ENCODE data around the gene SCUBE3.

The SCUBE3 gene

DNA sequence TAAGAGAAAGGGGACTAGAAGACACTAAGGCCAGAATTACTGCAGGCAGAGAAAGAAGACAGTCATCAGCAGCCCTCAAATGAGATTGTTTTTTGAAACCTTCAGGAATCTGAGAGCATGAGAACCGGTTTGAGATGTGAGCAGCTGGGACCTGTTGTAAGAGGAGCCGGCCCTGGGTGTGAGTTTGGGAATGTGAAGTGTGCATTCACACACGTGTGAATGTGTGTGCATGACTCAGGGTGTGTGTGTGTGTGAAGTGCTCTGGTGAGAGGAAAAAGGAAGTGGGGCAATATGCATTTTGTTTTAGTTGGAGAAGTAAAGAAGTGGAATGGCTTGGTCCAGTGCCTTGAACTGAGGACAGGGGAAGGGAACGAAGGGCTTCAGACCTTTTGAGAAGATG lies 4.3 kb downstream of the SCUBE3 start:
- no peak overlapping the region for H3K4me3 ChIP-seq (ENCODE audit: insufficient read depth, low read depth, low read length, poor library complexity, severe bottlenecking)
- peaks cover 9% of the 10 kb centered on the region for H3K4me1 ChIP-seq (ENCODE audit: control insufficient read depth, insufficient read depth, low read length, poor library complexity, severe bottlenecking)
- H3K36me3 ChIP-seq (ENCODE audit: control insufficient read depth, insufficient read depth, low read length): no peaks in the 10 kb centered on the region
- H3K27ac ChIP-seq (ENCODE audit: insufficient read depth, low read length, poor library complexity, severe bottlenecking): no peak overlapping the region
- no peaks in the 10 kb centered on the region for H3K9me3 ChIP-seq (ENCODE audit: control insufficient read depth, low read length)
- no peak for DNase-seq
- H3K27me3 ChIP-seq (replicated peaks; ENCODE audit: control insufficient read depth, insufficient read depth, low read length, poor library complexity, severe bottlenecking): peaks cover 30% of the 10 kb centered on the region

- Histone ChIP-seq H3K36me3 (ENCODE audit: control insufficient read depth, insufficient read depth, low read length) (no peaks in the 10 kb centered on the region), H3K4me3 (ENCODE audit: insufficient read depth, low read depth, low read length, poor library complexity, severe bottlenecking) (no peak overlapping the region), H3K27ac (ENCODE audit: insufficient read depth, low read length, poor library complexity, severe bottlenecking) (no peak overlapping the region), H3K9me3 (ENCODE audit: control insufficient read depth, low read length) (no peaks in the 10 kb centered on the region), H3K27me3 (replicated peaks; ENCODE audit: control insufficient read depth, insufficient read depth, low read length, poor library complexity, severe bottlenecking) (peaks cover 26% of the 10 kb centered on the region), H3K4me1 (ENCODE audit: control insufficient read depth, insufficient read depth, low read length, poor library complexity, severe bottlenecking) (peaks cover 6% of the 10 kb centered on the region)
- no peak for DNase-seq
These were observed 4.7 kb downstream of the SCUBE3 start for GRCh38 chr6:35218456-35218855.

DNA sequence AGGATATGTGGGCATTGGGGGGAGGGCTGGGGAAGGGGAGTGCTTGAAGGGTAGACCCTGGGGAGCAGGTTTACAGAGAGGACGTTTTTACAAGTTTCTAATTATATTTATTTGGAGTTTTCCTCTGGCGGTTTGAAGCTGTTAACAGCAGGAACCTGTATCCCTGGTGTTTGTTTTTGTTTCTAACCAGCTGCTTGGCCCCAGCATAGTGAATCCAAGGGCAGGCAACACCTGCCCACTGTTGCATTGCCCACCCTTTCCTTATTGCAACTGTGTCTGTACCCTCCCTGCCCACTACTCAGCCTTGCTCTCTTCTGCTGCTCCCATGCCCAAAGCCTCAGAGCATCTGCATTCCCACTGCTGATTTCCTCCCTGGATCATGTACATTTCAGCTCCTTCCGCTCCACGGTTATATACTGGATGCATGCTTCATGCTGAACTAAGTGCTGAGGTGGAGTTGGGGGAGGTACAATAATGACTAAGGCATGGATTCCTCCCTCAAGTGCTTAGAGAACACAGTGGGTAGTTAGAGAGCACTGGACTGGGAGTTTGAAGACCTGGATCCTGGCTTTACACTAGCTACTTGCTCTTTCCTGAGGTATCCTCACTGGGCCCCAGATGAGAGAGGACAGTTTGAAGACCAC lies 6.0 kb downstream of the SCUBE3 start:
- Histone ChIP-seq H3K9me3 (ENCODE audit: control insufficient read depth, low read length) (no peaks in the 10 kb centered on the region), H3K27ac (ENCODE audit: insufficient read depth, low read length, poor library complexity, severe bottlenecking) (no peak overlapping the region), H3K27me3 (replicated peaks; ENCODE audit: control insufficient read depth, insufficient read depth, low read length, poor library complexity, severe bottlenecking) (peaks cover 14% of the 10 kb centered on the region), H3K36me3 (ENCODE audit: control insufficient read depth, insufficient read depth, low read length) (no peaks in the 10 kb centered on the region), H3K4me3 (ENCODE audit: insufficient read depth, low read depth, low read length, poor library complexity, severe bottlenecking) (no peak overlapping the region), H3K4me1 (ENCODE audit: control insufficient read depth, insufficient read depth, low read length, poor library complexity, severe bottlenecking) (no peaks in the 10 kb centered on the region)
- no peak for DNase-seq

GRCh38 chr6:35220711-35221110 lies 7.0 kb downstream of the SCUBE3 start:
- Histone ChIP-seq H3K27me3 (replicated peaks; ENCODE audit: control insufficient read depth, insufficient read depth, low read length, poor library complexity, severe bottlenecking) (peaks cover 8% of the 10 kb centered on the region), H3K4me3 (ENCODE audit: insufficient read depth, low read depth, low read length, poor library complexity, severe bottlenecking) (no peak overlapping the region), H3K9me3 (ENCODE audit: control insufficient read depth, low read length) (no peaks in the 10 kb centered on the region), H3K36me3 (ENCODE audit: control insufficient read depth, insufficient read depth, low read length) (no peaks in the 10 kb centered on the region), H3K27ac (ENCODE audit: insufficient read depth, low read length, poor library complexity, severe bottlenecking) (no peak overlapping the region), H3K4me1 (ENCODE audit: control insufficient read depth, insufficient read depth, low read length, poor library complexity, severe bottlenecking) (no peaks in the 10 kb centered on the region)
- no peak for DNase-seq

- Histone ChIP-seq H3K4me3 (ENCODE audit: insufficient read depth, low read depth, low read length, poor library complexity, severe bottlenecking) (no peak overlapping the region), H3K27me3 (replicated peaks; ENCODE audit: control insufficient read depth, insufficient read depth, low read length, poor library complexity, severe bottlenecking) (no peaks in the 10 kb centered on the region), H3K27ac (ENCODE audit: insufficient read depth, low read length, poor library complexity, severe bottlenecking) (no peak overlapping the region), H3K9me3 (ENCODE audit: control insufficient read depth, low read length) (no peaks in the 10 kb centered on the region), H3K36me3 (ENCODE audit: control insufficient read depth, insufficient read depth, low read length) (no peaks in the 10 kb centered on the region), H3K4me1 (ENCODE audit: control insufficient read depth, insufficient read depth, low read length, poor library complexity, severe bottlenecking) (no peaks in the 10 kb centered on the region)
- no peak for DNase-seq
These were observed 9.6 kb downstream of the SCUBE3 start for GRCh38 chr6:35223396-35223795.

- DNase-seq: no peak
- Histone ChIP-seq H3K9me3 (ENCODE audit: control insufficient read depth, low read length) (no peaks in the 10 kb centered on the region), H3K27me3 (replicated peaks; ENCODE audit: control insufficient read depth, insufficient read depth, low read length, poor library complexity, severe bottlenecking) (no peaks in the 10 kb centered on the region), H3K27ac (ENCODE audit: insufficient read depth, low read length, poor library complexity, severe bottlenecking) (no peak overlapping the region), H3K4me1 (ENCODE audit: control insufficient read depth, insufficient read depth, low read length, poor library complexity, severe bottlenecking) (no peaks in the 10 kb centered on the region), H3K4me3 (ENCODE audit: insufficient read depth, low read depth, low read length, poor library complexity, severe bottlenecking) (no peak overlapping the region), H3K36me3 (ENCODE audit: control insufficient read depth, insufficient read depth, low read length) (no peaks in the 10 kb centered on the region)
These were observed 11.0 kb downstream of the SCUBE3 start for GRCh38 chr6:35224720-35225119.

DNA sequence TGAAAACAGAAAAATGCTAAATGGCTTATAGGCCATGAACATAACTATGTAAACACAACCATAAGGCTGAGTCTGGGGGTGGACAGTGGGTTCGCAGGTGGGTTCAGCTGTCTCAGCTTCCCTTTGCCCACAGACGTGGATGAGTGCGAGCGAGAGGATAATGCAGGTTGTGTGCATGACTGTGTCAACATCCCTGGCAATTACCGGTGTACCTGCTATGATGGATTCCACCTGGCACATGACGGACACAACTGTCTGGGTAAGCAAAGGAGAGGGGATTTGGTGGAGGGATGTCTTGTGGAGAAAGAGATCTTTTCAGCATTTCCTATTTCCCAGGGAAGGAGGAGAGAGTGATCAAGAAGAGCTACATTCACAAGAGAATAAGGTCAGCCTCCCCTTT lies 14.7 kb downstream of the SCUBE3 start:
- Histone ChIP-seq H3K27me3 (replicated peaks; ENCODE audit: control insufficient read depth, insufficient read depth, low read length, poor library complexity, severe bottlenecking) (no peaks in the 10 kb centered on the region), H3K9me3 (ENCODE audit: control insufficient read depth, low read length) (no peaks in the 10 kb centered on the region), H3K27ac (ENCODE audit: insufficient read depth, low read length, poor library complexity, severe bottlenecking) (no peak overlapping the region), H3K4me3 (ENCODE audit: insufficient read depth, low read depth, low read length, poor library complexity, severe bottlenecking) (no peak overlapping the region), H3K4me1 (ENCODE audit: control insufficient read depth, insufficient read depth, low read length, poor library complexity, severe bottlenecking) (no peaks in the 10 kb centered on the region), H3K36me3 (ENCODE audit: control insufficient read depth, insufficient read depth, low read length) (no peaks in the 10 kb centered on the region)
- no peak for DNase-seq

GRCh38 chr6:35229304-35229703 lies 15.5 kb downstream of the SCUBE3 start:
- no peaks in the 10 kb centered on the region for H3K4me1 ChIP-seq (ENCODE audit: control insufficient read depth, insufficient read depth, low read length, poor library complexity, severe bottlenecking)
- H3K36me3 ChIP-seq (ENCODE audit: control insufficient read depth, insufficient read depth, low read length): no peaks in the 10 kb centered on the region
- no peak for DNase-seq
- H3K27ac ChIP-seq (ENCODE audit: insufficient read depth, low read length, poor library complexity, severe bottlenecking): no peak overlapping the region
- H3K9me3 ChIP-seq (ENCODE audit: control insufficient read depth, low read length): no peaks in the 10 kb centered on the region
- H3K4me3 ChIP-seq (ENCODE audit: insufficient read depth, low read depth, low read length, poor library complexity, severe bottlenecking): no peak overlapping the region
- H3K27me3 ChIP-seq (replicated peaks; ENCODE audit: control insufficient read depth, insufficient read depth, low read length, poor library complexity, severe bottlenecking): no peaks in the 10 kb centered on the region

- Histone ChIP-seq H3K9me3 (ENCODE audit: control insufficient read depth, low read length) (no peaks in the 10 kb centered on the region), H3K27me3 (replicated peaks; ENCODE audit: control insufficient read depth, insufficient read depth, low read length, poor library complexity, severe bottlenecking) (no peaks in the 10 kb centered on the region), H3K36me3 (ENCODE audit: control insufficient read depth, insufficient read depth, low read length) (no peaks in the 10 kb centered on the region), H3K4me1 (ENCODE audit: control insufficient read depth, insufficient read depth, low read length, poor library complexity, severe bottlenecking) (no peaks in the 10 kb centered on the region), H3K27ac (ENCODE audit: insufficient read depth, low read length, poor library complexity, severe bottlenecking) (no peak overlapping the region), H3K4me3 (ENCODE audit: insufficient read depth, low read depth, low read length, poor library complexity, severe bottlenecking) (no peak overlapping the region)
- DNase-seq: no peak
These were observed 16.7 kb downstream of the SCUBE3 start for GRCh38 chr6:35230498-35230897.

- H3K4me1 ChIP-seq (ENCODE audit: control insufficient read depth, insufficient read depth, low read length, poor library complexity, severe bottlenecking): no peaks in the 10 kb centered on the region
- DNase-seq: no peak
- no peaks in the 10 kb centered on the region for H3K27me3 ChIP-seq (replicated peaks; ENCODE audit: control insufficient read depth, insufficient read depth, low read length, poor library complexity, severe bottlenecking)
- no peak overlapping the region for H3K4me3 ChIP-seq (ENCODE audit: insufficient read depth, low read depth, low read length, poor library complexity, severe bottlenecking)
- H3K36me3 ChIP-seq (ENCODE audit: control insufficient read depth, insufficient read depth, low read length): no peaks in the 10 kb centered on the region
- H3K27ac ChIP-seq (ENCODE audit: insufficient read depth, low read length, poor library complexity, severe bottlenecking): no peak overlapping the region
- no peaks in the 10 kb centered on the region for H3K9me3 ChIP-seq (ENCODE audit: control insufficient read depth, low read length)
These were observed 17.2 kb downstream of the SCUBE3 start for GRCh38 chr6:35230950-35231349.
